Measurements from ENCODE around the gene LPP. TPM values are rescaled to one million over a fixed set of nuclear protein-coding genes. Genes with fewer than 3 reads are reported as not detected.

The LPP gene
- total RNA-seq, 1 donor from 2014 or later, result 96.7 TPM

GRCh38 chr3:188339410-188340295, 185.7 kb downstream of the LPP start:
- Mint-ChIP-seq H3K27ac (no peak overlapping the region), H3K9me3 (no peaks in the 10 kb centered on the region), H3K27me3 (no peaks in the 10 kb centered on the region), H3K36me3 (peaks cover 10% of the 10 kb centered on the region), H3K4me1 (ENCODE audit: unreplicated experiment) (peaks cover 32% of the 10 kb centered on the region), H3K4me3 (no peak overlapping the region)
- TF ChIP-seq, protein P1, sequence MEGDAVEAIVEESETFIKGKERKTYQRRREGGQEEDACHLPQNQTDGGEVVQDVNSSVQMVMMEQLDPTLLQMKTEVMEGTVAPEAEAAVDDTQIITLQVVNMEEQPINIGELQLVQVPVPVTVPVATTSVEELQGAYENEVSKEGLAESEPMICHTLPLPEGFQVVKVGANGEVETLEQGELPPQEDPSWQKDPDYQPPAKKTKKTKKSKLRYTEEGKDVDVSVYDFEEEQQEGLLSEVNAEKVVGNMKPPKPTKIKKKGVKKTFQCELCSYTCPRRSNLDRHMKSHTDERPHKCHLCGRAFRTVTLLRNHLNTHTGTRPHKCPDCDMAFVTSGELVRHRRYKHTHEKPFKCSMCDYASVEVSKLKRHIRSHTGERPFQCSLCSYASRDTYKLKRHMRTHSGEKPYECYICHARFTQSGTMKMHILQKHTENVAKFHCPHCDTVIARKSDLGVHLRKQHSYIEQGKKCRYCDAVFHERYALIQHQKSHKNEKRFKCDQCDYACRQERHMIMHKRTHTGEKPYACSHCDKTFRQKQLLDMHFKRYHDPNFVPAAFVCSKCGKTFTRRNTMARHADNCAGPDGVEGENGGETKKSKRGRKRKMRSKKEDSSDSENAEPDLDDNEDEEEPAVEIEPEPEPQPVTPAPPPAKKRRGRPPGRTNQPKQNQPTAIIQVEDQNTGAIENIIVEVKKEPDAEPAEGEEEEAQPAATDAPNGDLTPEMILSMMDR (conservative IDR thresholded peaks at IDR 0.05), result no peak
- DNase-seq (ENCODE audit: extremely low spot score, unreplicated experiment), result no peak

DNA sequence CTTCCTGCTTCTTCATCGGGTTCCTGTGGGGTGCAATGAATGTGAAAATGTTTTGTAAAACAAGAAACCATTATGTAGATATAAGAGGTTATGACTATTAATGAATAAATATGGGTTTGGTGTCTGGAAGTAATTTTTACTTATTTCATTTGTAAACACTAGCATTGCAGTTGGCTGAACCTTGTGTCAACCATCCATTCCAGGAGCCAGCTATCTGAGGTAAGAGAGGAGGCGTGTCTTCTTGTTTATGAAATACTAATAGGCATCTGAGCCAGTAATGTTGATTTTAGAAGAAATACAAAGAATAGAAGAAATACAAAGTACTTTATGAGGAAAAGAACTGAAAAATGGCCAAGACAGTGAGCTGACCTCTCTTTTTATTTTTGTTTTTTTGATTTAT, 187.5 kb downstream of the LPP start:
- H3K27me3 Mint-ChIP-seq, result no peaks in the 10 kb centered on the region

GRCh38 chr3:188342991-188343732, 189.2 kb downstream of the LPP start:
- no peaks in the 10 kb centered on the region for H3K9me3 Mint-ChIP-seq
- no peak overlapping the region for H3K4me3 Mint-ChIP-seq
- peaks cover 3% of the 10 kb centered on the region for H3K36me3 Mint-ChIP-seq
- TF ChIP-seq, protein P1 (conservative IDR thresholded peaks at IDR 0.05), result no peak
- no peaks in the 10 kb centered on the region for H3K27me3 Mint-ChIP-seq
- no peak overlapping the region for H3K27ac Mint-ChIP-seq
- DNase-seq (ENCODE audit: extremely low spot score, unreplicated experiment), result no peak
- peaks cover 35% of the 10 kb centered on the region for H3K4me1 Mint-ChIP-seq (ENCODE audit: unreplicated experiment)

More for the DNA sequence above, 187.5 kb downstream of the LPP start:
- H3K9me3 Mint-ChIP-seq, result no peaks in the 10 kb centered on the region
- TF ChIP-seq, protein P1 (conservative IDR thresholded peaks at IDR 0.05), result no peak
- H3K4me1 Mint-ChIP-seq (ENCODE audit: unreplicated experiment), result peaks cover 32% of the 10 kb centered on the region
- no peak for DNase-seq (ENCODE audit: extremely low spot score, unreplicated experiment)
- H3K27ac Mint-ChIP-seq, result no peak overlapping the region
- peaks cover 3% of the 10 kb centered on the region for H3K36me3 Mint-ChIP-seq
- no peak overlapping the region for H3K4me3 Mint-ChIP-seq

- Mint-ChIP-seq H3K36me3 (peaks cover 3% of the 10 kb centered on the region), H3K9me3 (no peaks in the 10 kb centered on the region), H3K4me1 (ENCODE audit: unreplicated experiment) (peaks cover 40% of the 10 kb centered on the region)
These were observed 189.9 kb downstream of the LPP start for GRCh38 chr3:188343894-188344293.

DNA sequence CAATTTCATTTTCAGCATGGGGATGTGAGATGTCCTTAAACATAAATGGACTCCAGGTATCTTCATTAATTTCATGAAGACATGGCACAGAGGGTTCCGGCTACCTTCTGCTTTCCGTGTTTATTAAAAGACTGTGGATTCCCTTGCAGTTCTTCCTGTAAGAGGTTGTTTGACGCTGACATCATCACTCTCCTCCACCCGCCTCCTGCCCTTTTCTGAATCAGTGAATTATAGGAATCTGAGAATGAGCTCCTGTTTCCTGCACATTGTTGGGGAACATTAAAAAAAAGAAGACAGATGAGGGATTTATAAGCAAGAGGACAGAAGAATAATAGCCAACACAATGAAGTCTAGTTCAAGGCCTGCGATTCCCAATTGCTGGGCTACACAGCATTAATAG, 191.3 kb downstream of the LPP start:
- H3K36me3 Mint-ChIP-seq, result peaks cover 3% of the 10 kb centered on the region
- H3K27ac Mint-ChIP-seq, result peak overlapping the region; percentile 52
- TF ChIP-seq, protein P1 (conservative IDR thresholded peaks at IDR 0.05), result no peak
- no peak overlapping the region for H3K4me3 Mint-ChIP-seq
- H3K9me3 Mint-ChIP-seq, result no peaks in the 10 kb centered on the region
- no peak for DNase-seq (ENCODE audit: extremely low spot score, unreplicated experiment)
- H3K4me1 Mint-ChIP-seq (ENCODE audit: unreplicated experiment), result peaks cover 40% of the 10 kb centered on the region
- no peaks in the 10 kb centered on the region for H3K27me3 Mint-ChIP-seq

More at GRCh38 chr3:188343894-188344293, 189.9 kb downstream of the LPP start:
- H3K4me3 Mint-ChIP-seq, result no peak overlapping the region
- no peak overlapping the region for H3K27ac Mint-ChIP-seq
- TF ChIP-seq, protein P1 (conservative IDR thresholded peaks at IDR 0.05), result no peak
- no peaks in the 10 kb centered on the region for H3K27me3 Mint-ChIP-seq
- DNase-seq (ENCODE audit: extremely low spot score, unreplicated experiment), result no peak

All from type B pancreatic cell (in vitro differentiated cells).